Measurements from ENCODE around the gene NUP214.

- no peak for TF ChIP-seq CTCF (IDR thresholded peaks at IDR 0.05)
- TF ChIP-seq REST (IDR thresholded peaks at IDR 0.05; ENCODE audit: insufficient read depth in 1 of 2, low read depth in 2 of 2, low read length in 1 of 2), result no peak
Observed at GRCh38 chr9:131220485-131220884, 95.1 kb downstream of the NUP214 start.

All from Panc1 (cell line).